SK-N-SH (cell line): ENCODE data around the gene LRMDA. TPM values are rescaled to one million over a fixed set of nuclear protein-coding genes. Genes with fewer than 3 reads are reported as not detected.

Experiments
- CTCF ChIA-PET: fragments of 300-600, 350-600 bp; formaldehyde crosslinking; extraction: SDS; loops from one replicate; lab custom pipeline; 2021; lab: Yijun Ruan, JAX
- POLR2A ChIA-PET: fragments of 350-600 bp; sonication (Branson Sonifier 250); formaldehyde crosslinking; extraction: SDS; loops from one replicate; lab custom pipeline; 2020; ENCODE audit warnings: antibody characterized with exemption, inconsistent platforms; lab: Yijun Ruan, JAX
- DNase-seq: peaks from one replicate; pipeline ENCODE4 v3.0.0; 2012
- H2AFZ ChIP-seq: fragments of 200-600 bp; sonication (generic); 2 replicates; pipeline ENCODE4 v1.8.1; 2016; ENCODE audit warnings: antibody characterized with exemption, mild to moderate bottlenecking, low read depth
- H3F3A ChIP-seq: fragments of 200-600 bp; sonication (generic); replicated peaks from 2 replicates; pipeline ENCODE3; 2016; ENCODE audit warnings: antibody characterized with exemption, mild to moderate bottlenecking; ENCODE audit not compliant: insufficient read depth
- H3K27ac ChIP-seq, 2 experiments: fragments of 200-500 bp in 1 of 2; fragments of 200-600 bp in 1 of 2; sonication (Bioruptor generic) in 1 of 2; sonication (generic), shearing (Covaris generic) in 1 of 2; 2 replicates each; pipeline versions ENCODE4 v1.5.1 to v1.6.1; 2014 to 2016; ENCODE audit warnings: low read depth in 2 of 2, inconsistent platforms in 1 of 2, low read length in 1 of 2, mild to moderate bottlenecking in 1 of 2, mixed read lengths in 1 of 2
- H3K27me3 ChIP-seq: fragments of 200-600 bp; sonication (generic), shearing (Covaris generic); 2 replicates; pipeline ENCODE4 v1.6.1; 2016; ENCODE audit warnings: mixed run types; ENCODE audit not compliant: insufficient read depth
- H3K36me3 ChIP-seq, 2 experiments: fragments of 200-500 bp in 1 of 2; fragments of 200-600 bp in 1 of 2; sonication (Bioruptor generic) in 1 of 2; sonication (generic) in 1 of 2; replicated peaks in 1 of 2; 2 replicates each; pipeline versions ENCODE3 to v1.5.1; 2014 to 2016; ENCODE audit warnings: low read length in 1 of 2, mild to moderate bottlenecking in 1 of 2; ENCODE audit not compliant: insufficient read depth in 2 of 2, control insufficient read depth in 1 of 2
- H3K4me1 ChIP-seq, 2 experiments: fragments of 200-500 bp in 1 of 2; fragments of 200-600 bp in 1 of 2; sonication (Bioruptor generic) in 1 of 2; sonication (generic), shearing (Covaris generic) in 1 of 2; 2 replicates each; pipeline versions ENCODE4 v1.5.1 to v1.6.1; 2014 to 2016; ENCODE audit warnings: low read depth in 1 of 2, low read length in 1 of 2, mixed run types in 1 of 2; ENCODE audit not compliant: insufficient read depth in 2 of 2, control insufficient read depth in 1 of 2
- H3K4me2 ChIP-seq: fragments of 200-600 bp; sonication (generic), shearing (Covaris generic); 2 replicates; pipeline ENCODE4 v1.6.1; 2017; ENCODE audit warnings: mixed run types
- H3K4me3 ChIP-seq, 2 experiments: fragments of 200-500 bp in 1 of 2; fragments of 200-600 bp in 1 of 2; sonication (Bioruptor generic) in 1 of 2; sonication (generic), shearing (Covaris generic) in 1 of 2; 2 replicates each; pipeline versions ENCODE4 v1.5.1 to v1.8.1; 2014 to 2016; ENCODE audit warnings: low read depth in 2 of 2, inconsistent platforms in 1 of 2, low read length in 1 of 2, mild to moderate bottlenecking in 1 of 2, mixed read lengths in 1 of 2, moderate library complexity in 1 of 2
- H3K79me2 ChIP-seq: fragments of 200-600 bp; sonication (generic); 2 replicates; pipeline ENCODE4 v1.8.1; 2017; ENCODE audit warnings: mild to moderate bottlenecking; ENCODE audit not compliant: insufficient read depth
- H3K9ac ChIP-seq: fragments of 200-600 bp; sonication (generic); 2 replicates; pipeline ENCODE4 v1.6.1; 2017; ENCODE audit warnings: mixed run types
- H3K9me2 ChIP-seq: fragments of 200-600 bp; sonication (generic); 2 replicates; pipeline ENCODE4 v1.6.1; 2017; ENCODE audit warnings: mixed run types
- H3K9me3 ChIP-seq: fragments of 200-600 bp; sonication (generic); 2 replicates; pipeline ENCODE4 v1.6.1; 2017; ENCODE audit warnings: mixed run types, mild to moderate bottlenecking, moderate library complexity
- H4K20me1 ChIP-seq: fragments of 200-600 bp; sonication (generic); 2 replicates; pipeline ENCODE4 v1.6.1; 2017; ENCODE audit warnings: mild to moderate bottlenecking, mixed run types; ENCODE audit not compliant: insufficient read depth
- FOSL2 ChIP-seq: IDR thresholded peaks from 2 replicates; pipeline ENCODE4 v1.4.0; 2012; ENCODE audit warnings: low read depth, mild to moderate bottlenecking, moderate library complexity, borderline replicate concordance
- FOXM1 ChIP-seq: IDR thresholded peaks from 2 replicates; pipeline ENCODE4 v1.4.0; 2012; ENCODE audit warnings: low read depth, mild to moderate bottlenecking
- GABPA ChIP-seq: IDR thresholded peaks from 2 replicates; pipeline ENCODE4 v1.4.0; 2012; ENCODE audit warnings: low read depth, mild to moderate bottlenecking
- IRF3 ChIP-seq: fragments of 150-350 bp; IDR thresholded peaks from 2 replicates; pipeline ENCODE4 v1.6.1; 2016; ENCODE audit warnings: mild to moderate bottlenecking, low read depth, low read length
- JUND ChIP-seq: IDR thresholded peaks from 2 replicates; pipeline ENCODE4 v1.4.0; 2012
- MAX ChIP-seq: IDR thresholded peaks from 2 replicates; pipeline ENCODE4 v1.4.0; 2012; ENCODE audit warnings: low read depth
- MEF2A ChIP-seq: IDR thresholded peaks from 2 replicates; pipeline ENCODE4 v1.4.0; 2012; ENCODE audit warnings: low read depth, borderline replicate concordance
- NFIC ChIP-seq: IDR thresholded peaks from 2 replicates; pipeline ENCODE4 v1.4.0; 2012; ENCODE audit warnings: borderline replicate concordance
- NRF1 ChIP-seq: IDR thresholded peaks from 2 replicates; pipeline ENCODE4 v1.6.1; 2012; ENCODE audit warnings: low read depth, mild to moderate bottlenecking, low read length
- RAD21 ChIP-seq: IDR thresholded peaks from 2 replicates; pipeline ENCODE4 v1.6.1; 2012; ENCODE audit warnings: mild to moderate bottlenecking, low read length
- REST ChIP-seq: IDR thresholded peaks from 2 replicates; pipeline ENCODE4 v1.6.1; 2012; ENCODE audit warnings: mild to moderate bottlenecking, low read depth, low read length, moderate library complexity
- RFX5 ChIP-seq: IDR thresholded peaks from 2 replicates; pipeline ENCODE4 v1.6.1; 2012; ENCODE audit warnings: mild to moderate bottlenecking, improper control_type of control experiment, low read length
- RXRA ChIP-seq: IDR thresholded peaks from 2 replicates; pipeline ENCODE4 v1.4.0; 2012; ENCODE audit warnings: low read depth, mild to moderate bottlenecking, borderline replicate concordance
- SMC3 ChIP-seq: IDR thresholded peaks from 2 replicates; pipeline ENCODE4 v1.6.1; 2012; ENCODE audit warnings: low read depth, low read length, improper control_type of control experiment
- TAF1 ChIP-seq: IDR thresholded peaks from 2 replicates; pipeline ENCODE4 v1.6.1; 2012; ENCODE audit warnings: low read depth, mild to moderate bottlenecking, low read length, moderate library complexity, borderline replicate concordance
- USF2 ChIP-seq: fragments of 150-350 bp; IDR thresholded peaks from 2 replicates; pipeline ENCODE4 v1.6.1; 2017; ENCODE audit warnings: antibody characterized with exemption, low read length, low read depth, borderline replicate concordance
- YY1 ChIP-seq: IDR thresholded peaks from 2 replicates; pipeline ENCODE4 v1.4.0; 2012; ENCODE audit warnings: low read depth, mild to moderate bottlenecking
- ZBTB33 ChIP-seq: IDR thresholded peaks from 2 replicates; pipeline ENCODE4 v1.4.0; 2012; ENCODE audit warnings: low read depth, borderline replicate concordance
- WGBS: methylation state at CpG from one replicate; pipeline ENCODE4 v1.1.6; 2017; ENCODE audit warnings: low lambda C conversion rate; 5-methylcytosine and 5-hydroxymethylcytosine counted together
- polyA plus RNA-seq, 3 experiments: library from polyadenylated mRNA; depleted of rRNA; stranded (reverse); fragments of >200 nt; gene quantifications; 2 replicates each; pipeline ENCODE4 v1.2.3, GENCODE V29; 2012

The LRMDA gene
- polyA plus RNA-seq, 1 of the 3 experiments (the other 2 are of a cell fraction): 0.95 TPM

- H3K79me2 ChIP-seq: no peaks in the 10 kb centered on the region
- H3K27me3 ChIP-seq: no peaks in the 10 kb centered on the region
- H3K9me3 ChIP-seq: no peaks in the 10 kb centered on the region
- H3K9ac ChIP-seq: no peak overlapping the region
- TF ChIP-seq RAD21 (no peak), MEF2A (no peak), JUND (no peak), NFIC (no peak), RFX5 (no peak), FOSL2 (no peak), REST (no peak), TAF1 (no peak), GABPA (no peak), YY1 (no peak)
- H3K27ac ChIP-seq: no peak overlapping the region
- H3K36me3 ChIP-seq: no peaks in the 10 kb centered on the region
- no peaks in the 10 kb centered on the region for H3F3A ChIP-seq
- H2AFZ ChIP-seq: no peak overlapping the region
- no peak for DNase-seq
- ChIA-PET CTCF (no interaction called here), POLR2A (no interaction called here)
- H4K20me1 ChIP-seq: no peaks in the 10 kb centered on the region
- H3K4me3 ChIP-seq: no peak overlapping the region
- WGBS: 71% methylated on average over 9 of the region's 9 CpGs
- H3K9me2 ChIP-seq: no peaks in the 10 kb centered on the region
- H3K4me1 ChIP-seq: no peaks in the 10 kb centered on the region; a peak in 1 of 4 replicates
- no peak overlapping the region for H3K4me2 ChIP-seq
These were observed 452.0 kb downstream of the LRMDA start for GRCh38 chr10:75883081-75884072.

- Histone ChIP-seq H3F3A (no peaks in the 10 kb centered on the region), H4K20me1 (no peaks in the 10 kb centered on the region), H3K9me3 (no peaks in the 10 kb centered on the region), H3K4me2 (no peak overlapping the region), H3K9me2 (no peaks in the 10 kb centered on the region), H3K27ac (no peak overlapping the region), H3K79me2 (no peaks in the 10 kb centered on the region), H2AFZ (no peak overlapping the region), H3K27me3 (no peaks in the 10 kb centered on the region), H3K4me1 (no peaks in the 10 kb centered on the region), H3K9ac (no peak overlapping the region), H3K36me3 (no peaks in the 10 kb centered on the region), H3K4me3 (no peak overlapping the region)
- POLR2A ChIA-PET: no interaction called here
- TF ChIP-seq USF2 (no peak), ZBTB33 (no peak), IRF3 (no peak), GABPA (no peak), RXRA (no peak), NRF1 (no peak), RFX5 (no peak), SMC3 (no peak), FOXM1 (no peak), MAX (no peak)
- DNase-seq: no peak
- CTCF ChIA-PET: no interaction called here
- 53% methylated on average over 5 of the region's 5 CpGs for WGBS
These were observed 453.4 kb downstream of the LRMDA start for GRCh38 chr10:75884808-75885207.
